ENCODE data around the gene DDHD1. TPM values are rescaled to one million over a fixed set of nuclear protein-coding genes. Genes with fewer than 3 reads are reported as not detected.
"Not testable (repeated sequence)": the region's sequence is repeated elsewhere in the genome, so short reads cannot be mapped to it uniquely, and the experiment has no call there.

DDHD1 gene
- total RNA-seq, 4 donors from 2014 or later: 1.4 to 14.3 (median 5.8) TPM

DNA sequence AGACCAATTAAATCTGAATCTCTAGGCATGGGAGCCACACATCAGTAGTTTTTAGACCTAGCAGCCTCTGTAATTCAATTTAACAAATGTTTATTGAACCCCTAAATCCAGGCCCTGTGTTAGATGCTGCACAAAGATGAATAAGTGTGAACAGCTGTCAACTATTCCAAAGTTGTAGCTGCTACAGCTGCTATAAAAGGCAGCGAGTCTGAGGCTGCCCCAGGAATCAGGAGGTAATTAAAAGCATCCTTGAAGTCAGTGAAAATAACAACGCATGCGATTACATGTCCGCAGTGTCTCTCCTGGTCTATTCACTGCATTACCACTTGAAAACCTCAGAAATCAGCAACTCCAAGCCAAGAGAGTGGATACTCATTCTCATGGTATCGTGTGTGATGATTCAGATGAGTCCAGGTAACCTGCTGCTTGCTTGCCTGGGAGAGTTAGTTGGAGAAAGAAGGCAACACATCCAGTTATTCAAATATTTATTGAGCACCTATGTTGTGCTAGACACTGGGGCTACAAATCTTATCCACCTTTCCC is 34.9 kb upstream of the DDHD1 start:
- no peak for DNase-seq
- 55 to 77% methylated on average over 5 of the region's 5 CpGs for WGBS, 2 donors
- intact Hi-C loops (cut with DNase I): no loop called here
- Histone ChIP-seq H3K4me3 (no peak overlapping the region), H3K4me1 (no peaks in the 10 kb centered on the region), H3K27ac (no peak overlapping the region), H3K27me3 (no peaks in the 10 kb centered on the region), H3K9me3 (no peaks in the 10 kb centered on the region), H3K36me3 (no peaks in the 10 kb centered on the region)
- no peak for TF ChIP-seq POLR2A (IDR thresholded peaks at IDR 0.05)
- TF ChIP-seq, protein P1, sequence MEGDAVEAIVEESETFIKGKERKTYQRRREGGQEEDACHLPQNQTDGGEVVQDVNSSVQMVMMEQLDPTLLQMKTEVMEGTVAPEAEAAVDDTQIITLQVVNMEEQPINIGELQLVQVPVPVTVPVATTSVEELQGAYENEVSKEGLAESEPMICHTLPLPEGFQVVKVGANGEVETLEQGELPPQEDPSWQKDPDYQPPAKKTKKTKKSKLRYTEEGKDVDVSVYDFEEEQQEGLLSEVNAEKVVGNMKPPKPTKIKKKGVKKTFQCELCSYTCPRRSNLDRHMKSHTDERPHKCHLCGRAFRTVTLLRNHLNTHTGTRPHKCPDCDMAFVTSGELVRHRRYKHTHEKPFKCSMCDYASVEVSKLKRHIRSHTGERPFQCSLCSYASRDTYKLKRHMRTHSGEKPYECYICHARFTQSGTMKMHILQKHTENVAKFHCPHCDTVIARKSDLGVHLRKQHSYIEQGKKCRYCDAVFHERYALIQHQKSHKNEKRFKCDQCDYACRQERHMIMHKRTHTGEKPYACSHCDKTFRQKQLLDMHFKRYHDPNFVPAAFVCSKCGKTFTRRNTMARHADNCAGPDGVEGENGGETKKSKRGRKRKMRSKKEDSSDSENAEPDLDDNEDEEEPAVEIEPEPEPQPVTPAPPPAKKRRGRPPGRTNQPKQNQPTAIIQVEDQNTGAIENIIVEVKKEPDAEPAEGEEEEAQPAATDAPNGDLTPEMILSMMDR (IDR thresholded peaks at IDR 0.05): no peak

DNA sequence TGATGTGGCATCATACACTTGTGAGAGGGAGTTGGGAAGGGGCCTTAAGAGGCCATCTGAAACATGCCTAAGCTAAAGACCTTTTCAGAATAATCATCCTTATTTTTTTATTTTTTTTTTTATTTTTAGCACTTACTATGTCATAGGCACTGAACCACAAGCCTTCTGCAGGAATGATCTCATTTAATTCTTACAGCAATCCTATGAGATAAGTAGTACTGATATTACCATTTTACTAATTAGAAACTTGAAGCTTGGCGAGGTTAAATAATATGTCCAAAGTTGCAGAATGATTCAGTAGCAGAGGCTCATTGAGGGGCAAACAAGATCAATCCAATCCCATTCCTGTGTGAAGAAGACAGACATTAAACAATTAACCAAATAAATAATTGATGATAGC is 33.4 kb upstream of the DDHD1 start:
- no peak overlapping the region for H3K27ac ChIP-seq
- intact Hi-C loops (cut with DNase I): no loop called here
- no peak for DNase-seq
- no peaks in the 10 kb centered on the region for H3K36me3 ChIP-seq
- TF ChIP-seq POLR2A (IDR thresholded peaks at IDR 0.05): no peak
- TF ChIP-seq, protein P1 (IDR thresholded peaks at IDR 0.05): no peak
- H3K4me1 ChIP-seq: no peaks in the 10 kb centered on the region
- WGBS, 2 donors: 79 to 84% methylated on average over 1 of the region's 1 CpG
- no peak overlapping the region for H3K4me3 ChIP-seq
- no peaks in the 10 kb centered on the region for H3K27me3 ChIP-seq
- no peaks in the 10 kb centered on the region for H3K9me3 ChIP-seq

DNA sequence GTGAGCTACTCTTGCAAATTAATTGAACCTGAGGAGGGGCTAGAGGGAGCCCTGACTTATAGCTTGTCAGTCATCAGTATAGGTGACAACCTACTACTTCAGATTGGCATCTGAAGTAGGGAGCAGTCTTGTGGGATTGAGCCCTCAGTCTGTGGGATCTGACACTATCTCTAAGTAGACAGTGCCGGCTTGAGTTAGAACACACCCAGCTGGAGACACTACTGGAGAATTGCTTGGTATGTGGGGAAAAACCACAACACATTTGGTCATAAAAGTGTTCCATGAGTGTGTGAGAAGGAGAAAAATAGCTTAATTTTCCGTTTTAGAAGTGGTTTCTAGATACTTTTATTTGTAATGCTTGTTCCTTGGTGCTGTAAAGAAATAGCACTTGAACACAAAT is 30.5 kb upstream of the DDHD1 start:
- Histone ChIP-seq H3K27me3 (no peaks in the 10 kb centered on the region), H3K9me3 (no peaks in the 10 kb centered on the region), H3K27ac (no peak overlapping the region), H3K36me3 (no peaks in the 10 kb centered on the region), H3K4me3 (no peak overlapping the region), H3K4me1 (no peaks in the 10 kb centered on the region)
- 73 to 76% methylated on average over 1 to 2 of the region's 2 CpGs for WGBS, 2 donors
- DNase-seq: no peak
- intact Hi-C loops (cut with DNase I): no loop called here
- no peak for TF ChIP-seq POLR2A (IDR thresholded peaks at IDR 0.05)
- TF ChIP-seq, protein P1 (IDR thresholded peaks at IDR 0.05): no peak

DNA sequence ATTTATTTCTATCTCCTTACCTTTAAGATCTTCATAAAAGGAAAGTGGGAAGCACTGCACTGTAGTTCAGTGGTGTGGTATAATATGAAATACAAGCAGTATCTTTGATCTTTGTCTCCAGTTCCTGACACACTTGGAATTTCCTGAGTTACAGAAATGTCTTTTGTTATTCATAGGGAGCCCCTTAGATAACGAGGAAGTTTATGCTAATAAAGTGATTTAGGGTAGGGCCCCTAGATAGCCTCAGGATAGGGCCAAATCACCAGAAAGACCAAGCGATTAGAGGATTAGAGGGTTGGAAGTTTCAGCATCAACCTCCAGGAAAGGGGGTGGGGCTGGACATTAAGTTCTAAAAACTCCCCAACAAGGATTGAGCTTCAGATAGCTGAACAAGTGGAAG is 29.9 kb upstream of the DDHD1 start:
- Histone ChIP-seq H3K27me3 (no peaks in the 10 kb centered on the region), H3K4me3 (no peak overlapping the region), H3K27ac (no peak overlapping the region), H3K9me3 (no peaks in the 10 kb centered on the region), H3K36me3 (no peaks in the 10 kb centered on the region), H3K4me1 (no peaks in the 10 kb centered on the region)
- TF ChIP-seq POLR2A (IDR thresholded peaks at IDR 0.05): no peak
- TF ChIP-seq, protein P1 (IDR thresholded peaks at IDR 0.05): no peak
- WGBS, 2 donors: 35 to 51% methylated on average over 2 of the region's 2 CpGs
- intact Hi-C loops (cut with DNase I): no loop called here
- no peak for DNase-seq

DNA sequence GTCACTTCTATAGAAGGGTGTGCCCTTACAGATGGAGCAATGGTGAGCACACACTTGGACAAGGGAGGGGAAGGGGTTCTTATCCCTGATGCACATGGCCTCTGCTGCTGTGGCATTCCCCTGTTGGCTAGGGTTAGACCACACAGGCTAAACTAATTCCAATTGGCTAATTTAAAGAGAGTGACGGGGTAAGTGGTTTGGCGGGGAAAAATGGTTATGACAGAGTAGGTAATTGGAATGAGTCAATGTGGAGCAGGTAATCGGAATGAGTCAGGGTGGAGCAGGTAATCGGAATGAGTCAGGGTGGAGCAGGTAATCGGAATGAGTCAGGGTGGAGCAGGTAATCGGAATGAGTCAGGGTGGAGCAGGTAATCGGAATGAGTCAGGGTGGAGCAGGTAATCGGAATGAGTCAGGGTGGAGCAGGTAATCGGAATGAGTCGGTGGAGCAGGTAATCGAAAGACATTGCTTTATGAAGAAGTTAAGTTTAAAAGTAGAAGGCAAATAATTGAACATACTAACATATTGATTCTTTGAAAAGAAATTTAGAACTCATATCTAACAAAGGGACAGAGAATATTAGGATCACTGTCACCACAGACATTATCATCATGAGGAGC is 28.4 kb upstream of the DDHD1 start:
- H3K4me3 ChIP-seq; H3K4me1 ChIP-seq; intact Hi-C loops (cut with DNase I): not testable (repeated sequence)

More for the DNA sequence above, 28.4 kb upstream of the DDHD1 start:
- not testable (repeated sequence) for DNase-seq, H3K27ac ChIP-seq, H3K27me3 ChIP-seq, H3K36me3 ChIP-seq, H3K9me3 ChIP-seq
- WGBS, 2 donors: 44 to 68% methylated on average over 11 of the region's 11 CpGs

Data from esophagus squamous epithelium (tissue), 5 donors.